Esophagus squamous epithelium (tissue), 4 donors: ENCODE data around the gene PPP2R5C.

Source experiments
- POLR2A ChIP-seq, 4 donors: fragments of 450-650 bp; IDR thresholded peaks; one replicate each; pipeline ENCODE4 v1.6.1; 2017; ENCODE audit warnings: antibody characterized with exemption in 4 of 4, mild to moderate bottlenecking in 4 of 4, moderate library complexity in 3 of 4
- TF ChIP-seq, protein P1 (sequence below), 6 experiments: fragments of 450-650 bp in 4 of 6; fragments of 200-600 bp in 2 of 6; sonication (generic) in 2 of 6; IDR thresholded peaks; one replicate each; pipeline ENCODE4 v1.5.1; 2016 to 2019; ENCODE audit warnings: antibody characterized with exemption in 6 of 6, mild to moderate bottlenecking in 4 of 6, moderate library complexity in 4 of 6

DNA sequence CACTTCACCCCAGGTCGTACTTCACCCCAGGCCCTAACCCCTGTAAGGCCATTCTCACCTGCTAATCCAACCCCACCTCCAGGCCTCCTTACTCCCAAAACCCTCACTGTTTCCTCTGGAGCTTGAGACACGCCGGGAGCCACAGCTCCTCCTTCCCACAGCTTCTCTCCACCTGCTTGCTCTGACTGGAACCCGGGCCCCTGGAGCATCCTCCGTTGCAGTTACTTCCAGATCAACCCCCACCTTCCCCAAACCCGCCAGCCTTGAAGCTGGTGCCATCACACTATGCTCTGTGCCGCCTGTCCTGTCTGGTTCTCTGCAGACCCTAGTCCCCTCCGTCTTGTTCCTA lies 34.6 kb upstream of the PPP2R5C start:
- TF ChIP-seq, protein P1, sequence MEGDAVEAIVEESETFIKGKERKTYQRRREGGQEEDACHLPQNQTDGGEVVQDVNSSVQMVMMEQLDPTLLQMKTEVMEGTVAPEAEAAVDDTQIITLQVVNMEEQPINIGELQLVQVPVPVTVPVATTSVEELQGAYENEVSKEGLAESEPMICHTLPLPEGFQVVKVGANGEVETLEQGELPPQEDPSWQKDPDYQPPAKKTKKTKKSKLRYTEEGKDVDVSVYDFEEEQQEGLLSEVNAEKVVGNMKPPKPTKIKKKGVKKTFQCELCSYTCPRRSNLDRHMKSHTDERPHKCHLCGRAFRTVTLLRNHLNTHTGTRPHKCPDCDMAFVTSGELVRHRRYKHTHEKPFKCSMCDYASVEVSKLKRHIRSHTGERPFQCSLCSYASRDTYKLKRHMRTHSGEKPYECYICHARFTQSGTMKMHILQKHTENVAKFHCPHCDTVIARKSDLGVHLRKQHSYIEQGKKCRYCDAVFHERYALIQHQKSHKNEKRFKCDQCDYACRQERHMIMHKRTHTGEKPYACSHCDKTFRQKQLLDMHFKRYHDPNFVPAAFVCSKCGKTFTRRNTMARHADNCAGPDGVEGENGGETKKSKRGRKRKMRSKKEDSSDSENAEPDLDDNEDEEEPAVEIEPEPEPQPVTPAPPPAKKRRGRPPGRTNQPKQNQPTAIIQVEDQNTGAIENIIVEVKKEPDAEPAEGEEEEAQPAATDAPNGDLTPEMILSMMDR (IDR thresholded peaks at IDR 0.05), result no peak
- TF ChIP-seq POLR2A (IDR thresholded peaks at IDR 0.05), result no peak
